NOMO-1 treated with DMSO at 0.1 percent for 48 hours (cell line): ENCODE results near the gene ITPR2.
"Not testable (repeated sequence)": the region's sequence is repeated elsewhere in the genome, so short reads cannot be mapped to it uniquely, and the experiment has no call there.

ENCODE experiments used
- DNase-seq: peaks from one replicate; lab custom pipeline; 2025; ENCODE audit not compliant: unreplicated experiment; lab: John Stamatoyannopoulos, UW

ITPR2 gene

DNA sequence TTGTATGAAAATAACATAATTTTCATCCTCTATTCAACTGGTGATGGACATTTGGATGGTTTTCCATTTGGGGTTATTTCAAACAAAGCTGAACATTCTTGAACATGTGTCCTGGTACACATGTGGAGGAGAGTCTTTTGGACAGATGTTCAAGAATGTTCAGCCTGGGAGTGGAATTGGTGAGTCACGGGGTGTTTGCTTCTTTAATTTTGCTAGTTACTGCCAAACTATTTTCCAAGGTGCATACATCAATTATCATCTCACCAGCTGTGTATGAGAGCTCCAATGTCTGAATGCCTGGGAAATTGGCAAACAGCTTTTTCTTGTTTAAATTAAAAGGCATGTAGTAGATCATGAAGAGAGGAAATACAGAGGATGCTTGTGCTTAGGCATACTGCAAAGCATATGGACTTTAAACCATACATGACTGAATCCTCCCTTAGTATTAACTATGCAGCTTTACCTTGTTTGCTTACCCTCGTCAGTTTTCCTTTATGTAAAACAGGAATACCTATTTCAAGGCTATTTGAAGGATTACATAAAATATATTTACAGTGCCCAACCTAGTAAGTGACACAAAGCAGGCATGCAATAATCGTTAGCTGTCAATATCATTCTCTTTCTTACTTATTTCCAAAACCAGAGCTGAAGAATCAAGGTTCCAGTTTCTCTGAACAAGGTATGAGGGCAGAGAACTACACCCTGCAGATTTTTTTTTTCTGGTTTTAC, 152.1 kb downstream of the ITPR2 start:
- DNase-seq, result no peak

DNA sequence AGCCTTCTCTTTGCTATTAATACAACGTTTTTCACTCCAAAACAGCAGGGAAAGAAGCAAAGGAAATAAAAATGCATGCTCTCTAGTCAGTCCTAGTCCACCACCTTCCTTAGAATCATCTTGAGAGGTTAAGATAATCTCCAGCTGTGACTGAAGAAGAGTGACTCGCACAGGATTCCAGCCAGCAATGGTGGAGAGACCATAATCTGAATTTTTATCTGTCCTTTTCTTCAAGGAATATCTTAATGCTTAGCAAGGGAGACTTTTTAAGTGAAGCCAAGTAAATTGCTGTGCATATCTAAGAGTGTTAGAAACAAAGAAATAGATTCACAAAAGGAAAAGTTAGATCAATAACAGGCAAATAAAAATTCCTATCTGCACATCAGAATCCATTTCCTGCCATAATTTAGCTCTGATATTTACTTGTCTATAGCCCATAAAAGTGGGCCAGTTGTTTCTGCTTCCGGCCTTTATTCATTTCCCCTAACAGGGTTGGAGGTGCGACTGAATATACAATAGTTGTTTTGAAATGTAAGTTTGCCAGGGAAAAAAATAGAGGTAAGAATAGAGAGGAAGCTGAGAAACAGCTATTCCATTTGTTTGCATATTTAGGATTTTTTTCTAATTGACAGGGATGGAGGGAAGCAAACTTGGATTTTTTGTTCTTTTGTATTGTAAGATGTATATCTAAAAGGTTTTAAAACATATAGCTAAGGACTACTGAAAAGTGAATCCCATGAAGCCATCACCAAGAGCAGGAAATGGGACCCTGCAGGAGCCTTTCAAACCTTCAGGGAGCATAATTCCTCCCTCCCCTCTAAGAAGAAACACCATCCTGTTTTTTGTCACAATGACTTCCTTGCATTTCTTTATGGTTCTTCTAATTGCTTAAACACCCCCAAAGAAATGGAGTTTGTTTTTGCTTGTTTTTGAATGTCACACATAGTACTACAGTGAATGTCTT, 154.0 kb downstream of the ITPR2 start:
- no peak for DNase-seq

DNA sequence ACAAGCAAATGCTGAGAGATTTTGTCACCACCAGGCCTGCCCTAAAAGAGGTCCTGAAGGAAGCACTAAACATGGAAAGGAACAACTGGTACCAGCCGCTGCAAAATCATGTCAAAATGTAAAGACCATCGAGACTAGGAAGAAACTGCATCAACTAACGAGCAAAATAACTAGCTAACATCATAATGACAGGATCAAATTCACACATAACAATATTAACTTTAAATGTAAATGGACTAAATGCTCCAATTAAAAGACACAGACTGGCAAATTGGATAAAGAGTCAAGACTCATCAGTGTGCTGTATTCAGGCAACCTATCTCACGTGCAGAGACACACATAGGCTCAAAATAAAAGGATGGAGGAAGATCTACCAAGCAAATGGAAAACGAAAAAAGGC, 161.5 kb downstream of the ITPR2 start:
- not testable (repeated sequence) for DNase-seq

- no peak for DNase-seq
Observed at GRCh38 chr12:26668847-26669246, 164.1 kb downstream of the ITPR2 start.

DNA sequence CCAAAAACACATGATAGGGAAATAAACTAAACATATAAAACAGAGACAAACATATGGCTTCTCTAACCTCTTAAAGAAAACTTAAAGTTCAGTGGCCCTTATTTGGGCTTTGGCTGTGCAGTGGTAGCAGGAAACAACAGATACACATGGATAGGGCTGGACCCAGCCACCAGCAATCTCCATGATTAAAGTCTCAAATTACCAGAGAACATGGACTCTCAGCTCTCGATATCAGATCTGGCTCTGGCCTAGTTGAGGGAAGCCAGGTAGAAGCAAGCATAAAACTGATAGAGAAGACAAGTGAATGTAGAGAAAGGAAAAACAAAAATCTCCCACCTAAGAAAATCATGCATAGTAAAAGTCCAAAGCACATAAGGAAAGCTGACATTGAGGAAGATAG, 164.8 kb downstream of the ITPR2 start:
- DNase-seq, result no peak

GRCh38 chr12:26666286-26666685, 166.7 kb downstream of the ITPR2 start:
- DNase-seq, result no peak

DNA sequence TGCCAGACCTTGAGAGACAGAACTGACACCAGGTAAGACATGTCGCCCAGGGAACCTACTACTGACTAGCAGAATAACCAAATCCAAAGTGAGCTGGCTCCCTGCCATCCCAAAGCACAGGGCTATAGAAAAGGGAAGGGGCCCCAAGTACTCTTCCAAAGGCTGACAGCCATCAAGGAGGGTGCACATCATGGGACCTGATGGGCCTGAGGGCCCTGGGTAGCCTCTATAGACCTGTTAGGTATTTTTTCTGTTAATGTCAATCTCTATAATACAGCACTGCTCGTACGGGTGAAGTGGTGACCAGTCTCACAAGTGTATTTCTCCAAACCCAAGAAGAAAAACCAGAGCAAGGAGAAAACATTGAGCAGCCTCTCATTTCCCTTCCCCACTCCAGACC, 171.6 kb downstream of the ITPR2 start:
- no peak for DNase-seq

GRCh38 chr12:26659930-26660329, 173.1 kb downstream of the ITPR2 start:
- DNase-seq, result no peak

DNA sequence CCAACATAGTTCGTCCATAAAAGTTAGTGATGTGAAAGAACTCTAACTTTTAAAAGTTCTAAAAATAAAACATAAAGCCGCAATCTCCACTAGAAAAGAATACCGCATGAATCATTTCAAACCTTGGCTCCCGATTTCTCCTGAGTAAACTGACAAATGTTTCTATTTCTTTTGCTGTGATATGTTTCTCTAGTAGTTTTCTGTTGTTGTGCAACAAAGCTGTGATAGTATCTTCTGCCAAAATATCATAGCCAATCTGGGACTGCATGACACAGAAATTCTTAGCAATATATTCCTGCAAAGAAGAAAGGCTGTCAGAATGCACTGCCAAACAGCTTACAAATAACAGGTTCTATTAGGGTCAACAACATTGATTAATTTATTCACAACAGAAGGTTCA, 174.0 kb downstream of the ITPR2 start:
- DNase-seq, result no peak

DNA sequence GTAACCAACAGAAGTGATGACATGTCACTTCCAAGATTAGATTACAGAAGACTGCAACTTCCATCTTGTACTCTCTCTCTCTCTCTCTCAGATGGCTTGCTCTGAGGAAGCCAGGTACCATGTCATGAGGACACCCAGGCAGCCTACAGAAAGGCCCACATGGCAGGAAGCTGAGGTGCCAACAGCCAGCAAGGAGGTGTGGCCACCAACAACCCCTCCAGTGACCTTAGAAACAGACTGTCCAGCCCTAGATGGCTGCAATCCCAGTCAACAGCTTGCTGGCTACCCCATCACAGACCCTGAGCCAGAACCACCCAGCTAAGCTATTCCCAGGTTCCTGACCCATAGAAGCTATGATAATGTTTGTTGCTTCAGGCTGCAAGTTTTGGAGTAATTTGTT, 178.4 kb downstream of the ITPR2 start:
- DNase-seq, result no peak

DNA sequence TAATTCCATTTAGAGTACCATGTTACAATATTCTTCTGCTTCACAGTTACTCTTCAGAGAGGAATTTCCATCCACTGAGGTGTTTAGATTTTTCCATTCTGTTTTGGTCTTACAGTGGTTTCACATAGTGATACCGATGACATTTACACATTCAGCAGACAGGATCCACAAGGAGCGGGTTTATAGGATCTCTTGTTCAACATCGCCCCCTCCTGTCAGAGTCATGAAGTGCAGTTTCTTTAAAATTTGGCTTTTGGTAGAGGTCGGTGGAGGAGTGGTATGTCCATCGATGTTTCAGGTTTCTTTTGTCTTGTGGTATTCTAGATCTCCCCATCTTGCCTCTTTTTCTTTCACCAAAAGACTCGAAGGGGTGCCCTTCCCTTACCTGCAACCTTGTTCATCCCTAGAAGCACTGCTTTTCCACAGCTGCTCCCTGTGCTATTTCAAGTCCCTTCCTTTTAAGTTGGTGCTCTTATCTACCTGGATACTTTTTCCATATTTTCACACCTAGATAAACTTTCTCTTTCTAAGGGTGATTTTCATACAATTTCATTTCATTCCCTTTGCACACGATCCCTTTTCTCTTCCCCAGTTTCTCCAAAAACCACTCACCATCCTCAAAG, 181.3 kb downstream of the ITPR2 start:
- peak; percentile 42 for DNase-seq

DNA sequence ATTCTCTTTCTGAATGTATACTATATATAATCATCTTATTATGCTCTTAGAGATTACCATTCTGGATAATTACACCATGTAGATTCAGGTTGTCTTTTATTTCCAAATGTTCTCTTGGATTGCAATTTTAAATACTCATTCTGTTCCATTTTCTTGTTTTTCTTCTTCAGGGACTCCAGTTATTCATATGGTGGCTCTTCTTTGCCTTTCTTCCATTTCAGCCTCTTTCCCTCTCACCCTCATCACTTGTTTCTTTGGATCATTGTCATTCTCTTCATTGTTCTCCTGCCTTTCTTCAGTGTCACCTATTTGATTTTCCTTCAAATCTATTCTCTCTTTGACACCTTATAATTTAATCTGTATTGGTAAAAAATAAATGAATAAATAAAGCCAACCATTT, 182.0 kb downstream of the ITPR2 start:
- no peak for DNase-seq

- no peak for DNase-seq
Observed at GRCh38 chr12:26648999-26649398, 184.0 kb downstream of the ITPR2 start.

DNA sequence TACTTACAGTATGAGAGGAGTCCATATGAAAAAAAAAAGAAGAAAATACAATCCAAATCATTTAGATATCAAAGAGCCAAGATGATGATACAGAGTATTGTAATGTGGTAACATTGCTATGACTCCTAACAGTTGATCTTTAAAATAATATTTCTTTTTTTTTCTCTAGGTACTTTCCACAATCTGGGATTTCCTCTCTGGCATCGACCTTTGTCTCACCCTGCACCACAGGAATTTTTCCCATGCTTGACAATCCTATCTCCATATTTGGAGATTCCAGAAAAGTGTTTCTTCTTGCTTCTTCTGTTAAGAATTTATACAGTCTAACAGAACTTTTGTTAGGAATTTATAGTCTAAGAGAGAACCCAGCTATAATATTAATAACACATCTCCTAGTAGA, 184.4 kb downstream of the ITPR2 start:
- DNase-seq, result no peak

- DNase-seq, result no peak
Observed at GRCh38 chr12:26648066-26648465, 184.9 kb downstream of the ITPR2 start.

GRCh38 chr12:26647088-26647487, 185.9 kb downstream of the ITPR2 start:
- no peak for DNase-seq

GRCh38 chr12:26646571-26646970, 186.4 kb downstream of the ITPR2 start:
- DNase-seq, result no peak

DNA sequence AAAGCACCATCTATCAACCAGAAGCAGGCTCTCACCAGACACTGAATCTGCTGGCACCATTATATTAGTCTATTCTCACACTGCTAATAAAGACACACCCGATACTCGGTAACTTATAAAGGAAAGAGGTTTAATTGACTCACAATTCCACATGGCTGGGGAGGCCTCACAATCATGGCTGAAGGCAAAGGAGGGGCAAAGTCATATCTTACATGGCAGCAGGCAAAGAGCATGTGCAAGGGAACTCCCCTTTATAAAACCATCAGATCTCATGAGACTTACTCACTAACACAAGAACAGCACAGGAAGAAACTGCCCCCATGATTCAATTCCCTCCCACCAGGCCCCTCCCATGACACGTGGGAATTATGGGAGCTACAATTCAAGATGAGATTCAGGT, 188.6 kb downstream of the ITPR2 start:
- not testable (repeated sequence) for DNase-seq

- DNase-seq, result no peak
Observed at GRCh38 chr12:26643532-26644315, 189.3 kb downstream of the ITPR2 start.

GRCh38 chr12:26642361-26642760, 190.6 kb downstream of the ITPR2 start:
- no peak for DNase-seq
